K562 (cell line): ENCODE data around the gene HMBS. TPM values are rescaled to one million over a fixed set of nuclear protein-coding genes. Genes with fewer than 3 reads are reported as not detected.
A peak's percentile ranks its signal among the peaks of the same experiment; 100 is the strongest.

Experiments used
- ARID4B ChIP-seq: sonication (generic); formaldehyde crosslinking; IDR thresholded peaks from 2 replicates; pipeline ENCODE4 v1.8.0; 2022; ENCODE audit warnings: mild to moderate bottlenecking, missing genetic modification reagents
- E2F4 ChIP-seq: sonication (generic); formaldehyde crosslinking; IDR thresholded peaks from 2 replicates; pipeline ENCODE4 v1.8.0; 2022; ENCODE audit warnings: mild to moderate bottlenecking, low read depth, missing genetic modification reagents
- ELF4 ChIP-seq: fragments of 450-650 bp; formaldehyde crosslinking; IDR thresholded peaks from 2 replicates; pipeline ENCODE4 v1.4.0; 2022; ENCODE audit warnings: missing genetic modification characterization
- FOXJ3 ChIP-seq: sonication (generic); formaldehyde crosslinking; IDR thresholded peaks from 2 replicates; pipeline ENCODE4 v1.4.0; 2020; ENCODE audit warnings: mild to moderate bottlenecking, missing genetic modification reagents
- FOXK2 ChIP-seq, 2 experiments: fragments of 450-650 bp; IDR thresholded peaks in 1 of 2; conservative IDR thresholded peaks in 1 of 2; 2 replicates each; pipeline ENCODE4 v1.6.1; 2016; ENCODE audit warnings: low read depth in 2 of 2, mild to moderate bottlenecking in 1 of 2
- GABPA ChIP-seq: fragments of 200-800 bp; sonication (Bioruptor generic); conservative IDR thresholded peaks from 2 replicates; pipeline ENCODE4 v1.6.1; 2016; ENCODE audit warnings: low read depth, missing genetic modification characterization, missing compliant biosample characterization
- MYC ChIP-seq, 2 experiments: fragments of 250-450 bp in 1 of 2; sonication (Bioruptor Pico) in 1 of 2; IDR thresholded peaks; 2 replicates each; pipeline versions ENCODE4 v1.5.1 to v1.6.1; 2012 to 2021; ENCODE audit warnings: low read depth in 2 of 2, borderline replicate concordance in 1 of 2, improper control_type of control experiment in 1 of 2, low read length in 1 of 2, mild to moderate bottlenecking in 1 of 2, moderate library complexity in 1 of 2
- PHB ChIP-seq: fragments of 250-450 bp; sonication (Bioruptor Pico); IDR thresholded peaks from 2 replicates; pipeline ENCODE4 v1.5.0; 2021
- POLR2AphosphoS2 ChIP-seq: IDR thresholded peaks from 2 replicates; pipeline ENCODE4 v1.6.1; 2012; ENCODE audit warnings: low read length, improper control_type of control experiment
- RB1 ChIP-seq: fragments of 450-650 bp; IDR thresholded peaks from 2 replicates; pipeline ENCODE4 v1.6.1; 2017; ENCODE audit warnings: low read depth, mild to moderate bottlenecking
- RNF2 ChIP-seq: sonication (generic); IDR thresholded peaks from 2 replicates; pipeline ENCODE4 v1.6.1; 2016
- STAT6 ChIP-seq: sonication (generic); formaldehyde crosslinking; IDR thresholded peaks from 2 replicates; pipeline ENCODE4 v1.8.1; 2023; ENCODE audit warnings: mild to moderate bottlenecking, missing genetic modification reagents
- TRIM28 ChIP-seq: fragments of 450-650 bp; IDR thresholded peaks from 2 replicates; pipeline ENCODE4 v1.6.1; 2017
- ZNF592 ChIP-seq: fragments of 450-650 bp; IDR thresholded peaks from 2 replicates; pipeline ENCODE4 v1.6.1; 2017; ENCODE audit warnings: antibody characterized with exemption, mild to moderate bottlenecking
- polyA plus RNA-seq, 8 experiments: library from polyadenylated mRNA; depleted of rRNA in 4 of 8; stranded (reverse) in 5 of 8; unstranded in 3 of 8; fragments of >200 nt; fragmentation: Nextera tagmentation in 2 of 8; fragmentation: Illumina TruSeq in 1 of 8; extraction: Ambion mirVana in 2 of 8; extraction: Trizol in 1 of 8; gene quantifications; 2 replicates each; pipeline versions ENCODE4 v1.2.1 to v1.2.3, GENCODE V29; 2011 to 2014; ENCODE audit warnings: inconsistent platforms in 1 of 8, missing spikeins in 1 of 8
- total RNA-seq, 7 experiments: library from RNA; depleted of rRNA in 6 of 7; stranded (reverse); fragments of >200 nt in 6 of 7; fragmentation: Illumina TruSeq in 2 of 7; extraction: Trizol in 2 of 7; gene quantifications; 2 replicates each; pipeline versions ENCODE4 v1.2.1 to v1.2.3, GENCODE V29; 2011 to 2021; ENCODE audit warnings: low replicate concordance in 1 of 7

Gene HMBS
- total and polyA plus RNA-seq, 9 of the 15 experiments (the other 6 are each of a cell fraction or from before 2014, with no cell fraction given): 56.9 to 385 (median 286) TPM

- TF ChIP-seq FOXJ3 (CRISPR knock-in tag) (no peak), TRIM28 (no peak), E2F4 (CRISPR knock-in tag) (peak; percentile 98), ARID4B (CRISPR knock-in tag) (peak; percentile 97), RB1 (peak; percentile 75), ZNF592 (no peak; the same call in 1 of the 2 replicates), FOXK2 (conservative IDR thresholded peaks at IDR 0.05 in 1 of 2, IDR thresholded peaks at IDR 0.05 in 1 of 2; ENCODE audit: low read depth in 2 of 2) (peak; percentile 49 to 66; a peak in 2 of 4 replicates), MYC (IDR thresholded peaks at IDR 0.05; ENCODE audit: low read depth, low read length) (peak; percentile 89), MYC (CRISPR knock-in tag; IDR thresholded peaks at IDR 0.05; ENCODE audit: borderline replicate concordance, low read depth) (peak; percentile 93; the same call in 1 of the 2 replicates), ELF4 (CRISPR knock-in tag) (peak; percentile 53; the same call in 1 of the 2 replicates), RNF2 (peak; percentile 72; the same call in 1 of the 2 replicates), PHB (peak; percentile 78), POLR2AphosphoS2 (peak; percentile 99), STAT6 (CRISPR knock-in tag) (peak; percentile 97; the same call in 1 of the 2 replicates), GABPA (tag) (peak; percentile 56)
Observed at GRCh38 chr11:119095066-119095880, 10.6 kb downstream of the HMBS start (continued).
